ENCODE data around the gene RBM10. TPM values are rescaled to one million over a fixed set of nuclear protein-coding genes. Genes with fewer than 3 reads are reported as not detected.

RBM10 gene
- total RNA-seq, 4 donors from 2014 or later, result 25.3 to 38.4 (median 29.8) TPM

DNA sequence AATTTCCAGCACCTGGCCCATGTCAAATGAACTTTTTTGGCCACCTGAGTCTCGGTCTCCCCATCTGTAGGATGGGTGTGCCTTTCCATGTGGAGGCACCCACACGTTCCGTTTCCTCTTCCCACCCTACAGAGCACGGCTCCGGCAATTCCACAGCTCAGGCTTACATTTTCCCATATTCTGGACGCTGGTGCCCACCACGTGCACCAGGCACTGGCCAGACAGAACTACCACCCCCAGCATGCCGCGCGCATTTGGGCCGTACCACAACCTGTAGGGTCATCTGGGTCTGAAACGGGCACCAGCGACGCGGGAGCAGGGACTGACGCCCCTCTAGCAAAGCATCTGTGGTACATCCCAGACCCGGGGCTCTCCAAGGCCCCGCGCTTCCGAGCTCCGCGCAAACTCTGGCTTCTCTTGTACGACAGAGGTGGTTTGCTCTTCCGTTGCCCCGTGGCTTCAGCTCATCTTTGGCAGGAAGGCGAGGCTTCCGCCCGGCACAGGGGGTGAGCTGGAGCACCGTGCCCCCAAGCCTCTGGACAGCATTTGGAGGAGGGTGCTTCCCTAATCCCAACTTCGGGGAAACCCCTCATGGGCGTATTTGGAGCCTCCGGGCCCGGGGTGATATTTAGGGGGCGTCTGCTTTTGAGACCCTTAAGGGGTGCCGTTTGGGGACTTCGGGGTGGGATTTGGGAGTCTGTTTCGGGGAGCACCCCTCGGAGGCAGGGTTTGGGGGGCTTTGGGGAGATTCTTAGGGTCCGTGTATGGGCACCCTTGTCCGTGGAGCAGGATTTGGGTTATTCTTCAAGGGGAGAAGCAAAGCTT, 45.6 kb downstream of the RBM10 start:
- Histone ChIP-seq H3K27me3 (no peaks in the 10 kb centered on the region), H3K9me3 (no peaks in the 10 kb centered on the region), H3K36me3 (peaks cover 0 to 16% (median 14%) of the 10 kb centered on the region in 4 donors), H3K4me1 (peaks cover 22 to 41% (median 27%) of the 10 kb centered on the region in 4 donors), H3K4me3 (peak overlapping the region; percentile 54 to 67 (median 58)), H3K27ac (replicated peaks in 1 of 4) (peak overlapping the region; percentile 50 to 68 (median 62))
- intact Hi-C loops (cut with DNase I), result loop anchor here (10.0 kb wide), 1 partner anchor 834 kb away; no protein-coding TSS in a partner anchor
- TF ChIP-seq POLR2A (IDR thresholded peaks at IDR 0.05; ENCODE audit: low read depth) (no peak), POLR2AphosphoS5 (IDR thresholded peaks at IDR 0.05) (peak; percentile 75 to 82), CTCF (IDR thresholded peaks at IDR 0.05) (no peak), EP300 (IDR thresholded peaks at IDR 0.05) (no peak)
- 25% methylated on average over 26 of the region's 40 CpGs for WGBS
- DNase-seq (ENCODE audit: extremely low spot score), result peak; percentile 94

DNA sequence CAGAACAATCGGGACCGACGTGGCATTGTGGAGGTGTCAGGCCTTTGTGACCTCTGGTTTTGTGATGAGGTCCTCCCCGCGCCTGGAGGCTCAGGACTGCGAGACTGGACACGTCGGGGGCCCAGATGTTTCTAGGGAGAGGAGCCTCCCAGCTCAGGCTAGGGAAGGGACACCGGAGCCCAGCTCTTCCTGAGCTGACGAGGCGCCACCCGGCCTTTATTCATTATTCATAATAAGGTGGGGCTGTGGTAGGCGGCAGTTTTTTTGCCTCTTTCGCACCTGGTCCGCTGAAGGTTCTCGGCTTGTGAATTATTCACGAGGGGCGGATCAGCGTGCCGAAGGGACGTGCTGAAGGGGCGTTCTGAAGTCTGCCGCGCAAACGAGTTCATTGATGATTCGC, 46.3 kb downstream of the RBM10 start:
- peak overlapping the region; percentile 54 to 67 (median 58) for H3K4me3 ChIP-seq

DNA sequence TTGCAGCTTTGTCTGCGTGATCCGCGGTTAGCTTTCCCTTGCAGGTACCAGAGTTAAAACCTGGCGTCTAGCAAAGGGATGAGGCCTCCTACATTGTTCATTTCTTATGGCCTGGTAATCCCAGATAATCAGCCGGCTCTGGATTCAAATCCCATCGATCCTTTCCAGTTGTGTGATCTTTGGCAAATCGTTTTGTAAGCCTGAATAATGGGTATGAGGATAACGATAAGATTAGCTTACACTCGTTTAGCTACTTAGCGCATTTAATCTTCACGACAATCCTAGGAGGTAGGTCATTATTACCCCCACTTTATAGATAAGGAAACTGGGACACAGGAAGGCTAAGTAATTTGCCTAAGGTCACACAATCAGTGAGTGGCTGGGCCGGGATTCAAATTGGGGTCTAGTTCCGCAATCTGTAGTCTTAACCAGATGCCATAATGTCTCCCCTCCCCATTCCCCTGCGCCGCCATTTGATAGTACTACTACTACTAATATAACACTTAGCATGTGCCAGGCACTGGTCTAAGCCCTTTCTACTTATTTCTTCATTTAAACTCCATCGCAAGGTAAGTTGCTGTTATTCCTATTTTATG, 46.9 kb downstream of the RBM10 start:
- Histone ChIP-seq H3K27ac (replicated peaks in 1 of 4) (no peak overlapping the region), H3K4me1 (peaks cover 35 to 54% (median 39%) of the 10 kb centered on the region in 4 donors), H3K9me3 (no peaks in the 10 kb centered on the region), H3K27me3 (no peaks in the 10 kb centered on the region), H3K4me3 (peak overlapping the region; percentile 54 to 67 (median 58)), H3K36me3 (peaks cover 0 to 4% (median 2%) of the 10 kb centered on the region in 4 donors)
- TF ChIP-seq POLR2AphosphoS5 (IDR thresholded peaks at IDR 0.05) (no peak), POLR2A (IDR thresholded peaks at IDR 0.05; ENCODE audit: low read depth) (no peak), EP300 (IDR thresholded peaks at IDR 0.05) (no peak), CTCF (IDR thresholded peaks at IDR 0.05) (no peak)
- DNase-seq (ENCODE audit: extremely low spot score), result no peak
- 72% methylated on average over 16 of the region's 16 CpGs for WGBS
- intact Hi-C loops (cut with DNase I), result loop anchor here (2.0 to 10.0 kb wide), 3 partner anchors 193 to 833 kb away; no protein-coding TSS in a partner anchor

More for the DNA sequence above, 46.3 kb downstream of the RBM10 start:
- intact Hi-C loops (cut with DNase I), result loop anchor here (10.0 kb wide), 1 partner anchor 833 kb away; no protein-coding TSS in a partner anchor
- Histone ChIP-seq H3K36me3 (peaks cover 0 to 10% (median 7%) of the 10 kb centered on the region in 4 donors), H3K4me1 (peaks cover 29 to 48% (median 34%) of the 10 kb centered on the region in 4 donors), H3K9me3 (no peaks in the 10 kb centered on the region), H3K27me3 (no peaks in the 10 kb centered on the region), H3K27ac (replicated peaks in 1 of 4) (peak overlapping the region; percentile 50 to 68 (median 62))
- no peak for DNase-seq (ENCODE audit: extremely low spot score)
- TF ChIP-seq CTCF (IDR thresholded peaks at IDR 0.05) (no peak), POLR2A (IDR thresholded peaks at IDR 0.05; ENCODE audit: low read depth) (no peak), POLR2AphosphoS5 (IDR thresholded peaks at IDR 0.05) (no peak), EP300 (IDR thresholded peaks at IDR 0.05) (no peak)
- WGBS, result 47% methylated on average over 21 of the region's 26 CpGs

DNA sequence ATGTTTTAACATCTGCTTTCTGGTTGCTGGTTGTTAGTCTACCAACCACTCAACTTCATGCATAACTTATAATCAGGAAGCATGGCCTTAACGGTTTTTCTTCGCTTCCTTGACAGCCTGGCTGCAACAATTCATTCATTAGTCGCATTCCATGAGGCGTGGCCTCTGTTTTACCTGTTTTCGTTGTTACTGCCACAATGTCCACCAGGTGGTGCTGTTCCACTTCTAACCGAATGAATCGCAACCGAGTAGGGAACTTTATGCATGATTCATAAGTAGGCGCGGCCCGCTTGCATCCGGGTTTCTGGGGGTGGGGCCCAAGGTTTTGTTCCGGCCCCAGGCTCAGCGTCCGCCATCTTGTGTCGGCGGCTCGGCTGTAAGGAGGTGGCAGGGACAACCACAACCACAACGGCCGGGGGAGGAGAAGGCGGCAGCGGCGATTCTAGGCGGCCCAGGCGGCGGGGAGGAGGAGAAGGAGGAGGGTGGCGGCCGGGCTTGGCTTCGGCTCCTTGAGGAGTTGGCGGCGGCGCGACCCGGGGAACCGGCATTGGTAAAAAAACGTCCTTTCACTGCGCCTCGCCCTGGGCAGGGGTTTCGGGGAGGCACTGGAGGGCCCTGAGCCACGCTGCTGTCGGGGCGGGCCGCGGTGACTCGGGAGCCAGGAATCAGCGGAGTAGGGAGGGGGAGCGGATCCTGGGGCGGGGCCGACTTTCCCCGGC, 48.6 kb downstream of the RBM10 start, which contains the start of gene UBA1:
Gene UBA1 (plus strand): TSS at position 355 of the 719 bp plus-strand sequence. CDS start 4,974 bp downstream, outside the sequence.
- DNase-seq (ENCODE audit: extremely low spot score), result peak; percentile 97
- under 1% methylated on average over 25 of the region's 50 CpGs for WGBS
- peaks cover 0 to 9% (median 3%) of the 10 kb centered on the region in 4 donors for H3K36me3 ChIP-seq

More for the DNA sequence above, 48.6 kb downstream of the RBM10 start, which contains the start of gene UBA1:
- Histone ChIP-seq H3K4me3 (peak within 1 kb of the TSS; percentile 72 to 95 (median 80)), H3K9me3 (no peaks in the 10 kb centered on the region), H3K27ac (replicated peaks in 1 of 4) (peak within 1 kb of the TSS; percentile 92 to 97 (median 96)), H3K4me1 (peaks cover 50 to 71% (median 57%) of the 10 kb centered on the region in 4 donors), H3K27me3 (no peaks in the 10 kb centered on the region)
- intact Hi-C loops (cut with DNase I), result loop anchor here (2.0 to 10.0 kb wide), 3 partner anchors 191 to 831 kb away; no protein-coding TSS in a partner anchor
- peak; percentile 45 for TF ChIP-seq POLR2A (IDR thresholded peaks at IDR 0.05; ENCODE audit: low read depth)
- TF ChIP-seq CTCF (IDR thresholded peaks at IDR 0.05), result peak; percentile 59 to 95 (median 93)
- peak; percentile 87 to 91 for TF ChIP-seq POLR2AphosphoS5 (IDR thresholded peaks at IDR 0.05)
- TF ChIP-seq EP300 (IDR thresholded peaks at IDR 0.05), result no peak
